SK-N-SH (cell line): ENCODE results near the gene C6orf89.
"Not testable (repeated sequence)": the region's sequence is repeated elsewhere in the genome, so short reads cannot be mapped to it uniquely, and the experiment has no call there.

ENCODE experiments used
- CTCF ChIP-seq: fragments of 200-600 bp; sonication (generic); IDR thresholded peaks from 2 replicates; pipeline ENCODE4 v1.6.1; 2017; ENCODE audit warnings: antibody characterized with exemption, mild to moderate bottlenecking, moderate library complexity
- EP300 ChIP-seq, 2 experiments: IDR thresholded peaks; 2 replicates each; pipeline versions ENCODE4 v1.4.0 to v1.6.1; 2012; ENCODE audit warnings: borderline replicate concordance in 1 of 2, low read depth in 1 of 2, low read length in 1 of 2
- EZH2phosphoT487 ChIP-seq: fragments of 200-600 bp; sonication (generic); IDR thresholded peaks from 2 replicates; pipeline ENCODE4 v1.6.1; 2017; ENCODE audit warnings: low read depth, mixed run types, mild to moderate bottlenecking, antibody characterized with exemption, moderate library complexity, borderline replicate concordance
- GABPA ChIP-seq: IDR thresholded peaks from 2 replicates; pipeline ENCODE4 v1.4.0; 2012; ENCODE audit warnings: low read depth, mild to moderate bottlenecking
- JUND ChIP-seq: IDR thresholded peaks from 2 replicates; pipeline ENCODE4 v1.4.0; 2012
- POLR2AphosphoS5 ChIP-seq: IDR thresholded peaks from 2 replicates; pipeline ENCODE4 v1.6.1; 2012; ENCODE audit warnings: low read depth, low read length
- RAD21 ChIP-seq: IDR thresholded peaks from 2 replicates; pipeline ENCODE4 v1.6.1; 2012; ENCODE audit warnings: mild to moderate bottlenecking, low read length
- REST ChIP-seq: IDR thresholded peaks from 2 replicates; pipeline ENCODE4 v1.6.1; 2012; ENCODE audit warnings: mild to moderate bottlenecking, low read depth, low read length, moderate library complexity
- SIN3A ChIP-seq: IDR thresholded peaks from 2 replicates; pipeline ENCODE4 v1.6.1; 2012; ENCODE audit warnings: low read depth, mild to moderate bottlenecking, low read length, moderate library complexity, borderline replicate concordance
- TAF1 ChIP-seq: IDR thresholded peaks from 2 replicates; pipeline ENCODE4 v1.6.1; 2012; ENCODE audit warnings: low read depth, mild to moderate bottlenecking, low read length, moderate library complexity, borderline replicate concordance
- TCF12 ChIP-seq: IDR thresholded peaks from 2 replicates; pipeline ENCODE4 v1.4.0; 2012
- TEAD4 ChIP-seq: IDR thresholded peaks from 2 replicates; pipeline ENCODE4 v1.4.0; 2012; ENCODE audit warnings: mild to moderate bottlenecking, borderline replicate concordance; ENCODE audit not compliant: insufficient read depth
- USF1 ChIP-seq: IDR thresholded peaks from 2 replicates; pipeline ENCODE4 v1.4.0; 2012; ENCODE audit warnings: low read depth, borderline replicate concordance
- YY1 ChIP-seq: IDR thresholded peaks from 2 replicates; pipeline ENCODE4 v1.4.0; 2012; ENCODE audit warnings: low read depth, mild to moderate bottlenecking

- TF ChIP-seq POLR2AphosphoS5; SIN3A; CTCF; RAD21; YY1; TCF12; USF1; EZH2phosphoT487; JUND; GABPA; TAF1; TEAD4; REST; EP300 (IDR thresholded peaks at IDR 0.05; ENCODE audit: borderline replicate concordance in 1 of 2, low read depth in 1 of 2, low read length in 1 of 2): not testable (repeated sequence)
These were observed 55.8 kb downstream of the C6orf89 start for GRCh38 chr6:36941561-36941960.
